GM12872 (cell line): ENCODE measurements around the gene ALB.

ENCODE experiments used
- TF ChIP-seq, protein P1 (sequence below): IDR thresholded peaks from 3 replicates; pipeline ENCODE4 v1.5.1; 2011; ENCODE audit warnings: low read depth, mild to moderate bottlenecking, low read length, moderate library complexity; ENCODE audit not compliant: insufficient read depth

The ALB gene

DNA sequence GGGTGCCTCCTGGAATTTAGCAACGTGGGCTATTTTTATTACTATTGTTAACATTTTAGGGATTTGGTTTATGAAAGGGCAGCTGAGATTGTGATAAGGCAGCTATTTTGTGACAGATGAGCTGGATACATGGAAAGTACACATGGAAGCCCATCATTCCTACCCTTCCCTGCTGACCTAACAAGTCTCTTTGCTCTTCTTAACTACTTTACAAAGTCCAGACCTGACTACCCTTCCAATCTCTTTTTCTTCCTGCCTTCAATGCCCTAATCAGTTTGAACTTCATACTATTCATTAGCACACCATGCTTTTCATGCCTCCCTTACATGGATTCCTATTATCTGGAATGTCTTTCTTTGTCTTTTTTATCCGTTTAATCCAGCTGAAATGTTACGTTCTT, 22.6 kb downstream of the ALB start:
- TF ChIP-seq, protein P1, sequence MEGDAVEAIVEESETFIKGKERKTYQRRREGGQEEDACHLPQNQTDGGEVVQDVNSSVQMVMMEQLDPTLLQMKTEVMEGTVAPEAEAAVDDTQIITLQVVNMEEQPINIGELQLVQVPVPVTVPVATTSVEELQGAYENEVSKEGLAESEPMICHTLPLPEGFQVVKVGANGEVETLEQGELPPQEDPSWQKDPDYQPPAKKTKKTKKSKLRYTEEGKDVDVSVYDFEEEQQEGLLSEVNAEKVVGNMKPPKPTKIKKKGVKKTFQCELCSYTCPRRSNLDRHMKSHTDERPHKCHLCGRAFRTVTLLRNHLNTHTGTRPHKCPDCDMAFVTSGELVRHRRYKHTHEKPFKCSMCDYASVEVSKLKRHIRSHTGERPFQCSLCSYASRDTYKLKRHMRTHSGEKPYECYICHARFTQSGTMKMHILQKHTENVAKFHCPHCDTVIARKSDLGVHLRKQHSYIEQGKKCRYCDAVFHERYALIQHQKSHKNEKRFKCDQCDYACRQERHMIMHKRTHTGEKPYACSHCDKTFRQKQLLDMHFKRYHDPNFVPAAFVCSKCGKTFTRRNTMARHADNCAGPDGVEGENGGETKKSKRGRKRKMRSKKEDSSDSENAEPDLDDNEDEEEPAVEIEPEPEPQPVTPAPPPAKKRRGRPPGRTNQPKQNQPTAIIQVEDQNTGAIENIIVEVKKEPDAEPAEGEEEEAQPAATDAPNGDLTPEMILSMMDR: no peak

DNA sequence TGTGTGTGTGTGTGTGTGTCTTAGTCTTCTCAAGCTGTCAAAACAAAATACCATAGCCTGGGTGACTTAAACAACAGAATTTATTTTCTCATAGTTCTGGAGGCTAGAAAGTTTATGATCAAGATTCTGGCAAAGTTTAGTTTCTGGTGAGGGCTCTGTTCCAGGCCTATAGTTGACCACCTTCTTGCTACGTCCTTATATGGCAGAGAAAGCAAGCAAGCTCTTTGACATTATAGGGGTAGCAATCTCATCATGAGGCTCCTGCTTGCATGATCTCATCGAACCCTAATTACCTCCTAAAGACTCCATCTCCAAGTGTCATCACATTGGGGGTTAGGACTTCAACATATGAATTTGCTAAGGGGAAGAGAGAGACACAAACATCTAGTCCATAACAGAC, 25.0 kb downstream of the ALB start:
- TF ChIP-seq, protein P1: no peak

DNA sequence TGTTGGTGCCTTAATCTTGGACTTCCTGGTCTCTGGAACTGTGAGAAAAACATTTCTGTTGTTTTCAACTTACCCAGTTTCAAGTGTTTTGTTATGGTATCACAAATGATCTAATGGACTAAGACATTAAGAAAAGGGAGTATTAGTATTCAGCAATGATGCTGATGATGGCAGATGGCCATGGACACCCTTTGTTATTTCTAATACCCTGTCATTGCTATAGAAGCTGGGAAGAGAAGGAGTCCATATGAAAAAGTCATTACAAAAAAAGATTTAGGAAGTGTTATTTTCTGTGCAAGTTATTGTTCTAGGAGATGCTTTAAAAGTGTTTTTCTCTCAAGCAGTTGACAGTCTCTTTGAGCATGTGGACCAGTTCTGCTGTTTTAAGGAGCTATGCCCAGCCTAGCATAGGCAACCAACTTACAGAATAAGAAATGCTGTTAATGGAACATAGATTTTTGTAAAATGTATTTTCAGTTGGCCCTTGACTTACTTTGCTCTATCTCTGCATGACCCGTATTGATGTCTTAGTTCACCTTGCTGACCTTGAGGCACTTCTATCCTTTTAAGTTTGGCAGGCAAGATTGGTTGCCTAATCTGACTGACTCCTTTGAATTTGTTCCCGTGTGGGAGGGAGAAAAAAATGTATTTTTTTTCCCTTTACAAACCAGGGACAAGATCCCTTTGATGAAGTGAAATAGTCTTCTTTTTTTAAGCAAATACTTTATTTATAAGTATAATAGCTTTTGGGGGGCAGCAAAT, 25.9 kb downstream of the ALB start:
- TF ChIP-seq, protein P1: no peak

DNA sequence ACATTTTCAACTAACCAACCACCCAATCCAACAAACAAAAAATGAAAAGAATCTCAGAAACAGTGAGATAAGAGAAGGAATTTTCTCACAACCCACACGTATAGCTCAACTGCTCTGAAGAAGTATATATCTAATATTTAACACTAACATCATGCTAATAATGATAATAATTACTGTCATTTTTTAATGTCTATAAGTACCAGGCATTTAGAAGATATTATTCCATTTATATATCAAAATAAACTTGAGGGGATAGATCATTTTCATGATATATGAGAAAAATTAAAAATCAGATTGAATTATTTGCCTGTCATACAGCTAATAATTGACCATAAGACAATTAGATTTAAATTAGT, 27.7 kb downstream of the ALB start:
- TF ChIP-seq, protein P1: no peak

DNA sequence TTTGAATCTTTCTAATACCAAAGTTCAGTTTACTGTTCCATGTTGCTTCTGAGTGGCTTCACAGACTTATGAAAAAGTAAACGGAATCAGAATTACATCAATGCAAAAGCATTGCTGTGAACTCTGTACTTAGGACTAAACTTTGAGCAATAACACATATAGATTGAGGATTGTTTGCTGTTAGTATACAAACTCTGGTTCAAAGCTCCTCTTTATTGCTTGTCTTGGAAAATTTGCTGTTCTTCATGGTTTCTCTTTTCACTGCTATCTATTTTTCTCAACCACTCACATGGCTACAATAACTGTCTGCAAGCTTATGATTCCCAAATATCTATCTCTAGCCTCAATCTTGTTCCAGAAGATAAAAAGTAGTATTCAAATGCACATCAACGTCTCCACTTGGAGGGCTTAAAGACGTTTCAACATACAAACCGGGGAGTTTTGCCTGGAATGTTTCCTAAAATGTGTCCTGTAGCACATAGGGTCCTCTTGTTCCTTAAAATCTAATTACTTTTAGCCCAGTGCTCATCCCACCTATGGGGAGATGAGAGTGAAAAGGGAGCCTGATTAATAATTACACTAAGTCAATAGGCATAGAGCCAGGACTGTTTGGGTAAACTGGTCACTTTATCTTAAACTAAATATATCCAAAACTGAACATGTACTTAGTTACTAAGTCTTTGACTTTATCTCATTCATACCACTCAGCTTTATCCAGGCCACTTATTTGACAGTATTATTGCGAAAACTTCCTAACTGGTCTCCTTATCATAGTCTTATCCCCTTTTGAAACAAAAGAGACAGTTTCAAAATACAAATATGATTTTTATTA, 28.3 kb downstream of the ALB start:
- TF ChIP-seq, protein P1: no peak

DNA sequence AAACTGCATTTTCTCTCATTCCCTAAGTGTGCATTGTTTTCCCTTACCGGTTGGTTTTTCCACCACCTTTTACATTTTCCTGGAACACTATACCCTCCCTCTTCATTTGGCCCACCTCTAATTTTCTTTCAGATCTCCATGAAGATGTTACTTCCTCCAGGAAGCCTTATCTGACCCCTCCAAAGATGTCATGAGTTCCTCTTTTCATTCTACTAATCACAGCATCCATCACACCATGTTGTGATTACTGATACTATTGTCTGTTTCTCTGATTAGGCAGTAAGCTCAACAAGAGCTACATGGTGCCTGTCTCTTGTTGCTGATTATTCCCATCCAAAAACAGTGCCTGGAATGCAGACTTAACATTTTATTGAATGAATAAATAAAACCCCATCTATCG, 29.1 kb downstream of the ALB start:
- TF ChIP-seq, protein P1: no peak

DNA sequence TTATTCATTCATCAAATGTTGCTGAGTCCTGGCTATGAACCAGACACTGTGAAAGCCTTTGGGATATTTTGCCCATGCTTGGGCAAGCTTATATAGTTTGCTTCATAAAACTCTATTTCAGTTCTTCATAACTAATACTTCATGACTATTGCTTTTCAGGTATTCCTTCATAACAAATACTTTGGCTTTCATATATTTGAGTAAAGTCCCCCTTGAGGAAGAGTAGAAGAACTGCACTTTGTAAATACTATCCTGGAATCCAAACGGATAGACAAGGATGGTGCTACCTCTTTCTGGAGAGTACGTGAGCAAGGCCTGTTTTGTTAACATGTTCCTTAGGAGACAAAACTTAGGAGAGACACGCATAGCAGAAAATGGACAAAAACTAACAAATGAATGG, 30.2 kb downstream of the ALB start:
- TF ChIP-seq, protein P1: peak; percentile 59
